22Rv1 (cell line): ENCODE data around the gene POLR2L.

Experiments
- H3K27ac ChIP-seq: fragments of 450-650 bp; 2 replicates; pipeline ENCODE4 v1.5.1; 2017
- CTCF ChIP-seq: fragments of 450-650 bp; IDR thresholded peaks from 2 replicates; pipeline ENCODE4 v1.5.1; 2017; ENCODE audit warnings: mild to moderate bottlenecking
- ZFX ChIP-seq: fragments of 450-650 bp; IDR thresholded peaks from 2 replicates; pipeline ENCODE4 v1.6.1; 2017; ENCODE audit warnings: antibody characterized with exemption, borderline replicate concordance

POLR2L gene

GRCh38 chr11:819129-819931 lies 23.0 kb downstream of the POLR2L start:
- TF ChIP-seq ZFX (no peak), CTCF (no peak)
- peak overlapping the region; percentile 96 for H3K27ac ChIP-seq

GRCh38 chr11:818396-819128 lies 23.8 kb downstream of the POLR2L start, which contains the start of gene PNPLA2:
Gene PNPLA2, plus strand, starts transcription at chr11:818914. Its CDS starts 805 bp downstream, at chr11:819719.
- TF ChIP-seq CTCF (no peak), ZFX (no peak)
- peak within 1 kb of the TSS; percentile 96 for H3K27ac ChIP-seq

GRCh38 chr11:816433-816779 lies 25.9 kb downstream of the POLR2L start:
- H3K27ac ChIP-seq: no peak overlapping the region
- TF ChIP-seq ZFX (no peak), CTCF (no peak)

- peak overlapping the region; percentile 93; the same call in 1 of the 2 replicates for H3K27ac ChIP-seq
- TF ChIP-seq ZFX: no peak
- no peak for TF ChIP-seq CTCF
Measured at GRCh38 chr11:815675-816432, 26.5 kb downstream of the POLR2L start.

- peak overlapping the region; percentile 93 for H3K27ac ChIP-seq
- TF ChIP-seq CTCF: no peak
- no peak for TF ChIP-seq ZFX
Measured at GRCh38 chr11:813456-814096, 28.8 kb downstream of the POLR2L start.

GRCh38 chr11:813072-813455 lies 29.3 kb downstream of the POLR2L start:
- peak overlapping the region; percentile 93 for H3K27ac ChIP-seq
- TF ChIP-seq ZFX (no peak), CTCF (no peak)
